NCI-H146 (cell line): ENCODE data around the gene LTV1.
"Not testable (repeated sequence)": the region's sequence is repeated elsewhere in the genome, so short reads cannot be mapped to it uniquely, and the experiment has no call there.

Source experiments
- DNase-seq: peaks from one replicate; lab custom pipeline; 2025; lab: John Stamatoyannopoulos, UW

Gene LTV1

GRCh38 chr6:143842902-143843676, at the start of gene LTV1:
TSS of gene LTV1 (plus strand) at chr6:143843338. CDS start at chr6:143843478, 140 bp downstream.
- DNase-seq: peak; percentile 99

GRCh38 chr6:143796551-143796950, 46.6 kb upstream of the LTV1 start:
- not testable (repeated sequence) for DNase-seq

- DNase-seq: not testable (repeated sequence)
These were observed 44.7 kb upstream of the LTV1 start for GRCh38 chr6:143798487-143798886.

- DNase-seq: no peak
These were observed 40.1 kb upstream of the LTV1 start for GRCh38 chr6:143802833-143803565.

GRCh38 chr6:143803769-143804568, 39.2 kb upstream of the LTV1 start:
- DNase-seq: no peak

- no peak for DNase-seq
These were observed 38.3 kb upstream of the LTV1 start for GRCh38 chr6:143804835-143805239.

- no peak for DNase-seq
These were observed 36.6 kb upstream of the LTV1 start for GRCh38 chr6:143806282-143807102.

- no peak for DNase-seq
These were observed 35.9 kb upstream of the LTV1 start for GRCh38 chr6:143807103-143807772.

GRCh38 chr6:143810745-143811144, 32.4 kb upstream of the LTV1 start:
- no peak for DNase-seq

- no peak for DNase-seq
These were observed 31.5 kb upstream of the LTV1 start for GRCh38 chr6:143811501-143812157.

GRCh38 chr6:143817621-143818020, 25.5 kb upstream of the LTV1 start:
- DNase-seq: no peak

- no peak for DNase-seq
These were observed 21.8 kb upstream of the LTV1 start for GRCh38 chr6:143821359-143821758.

GRCh38 chr6:143822584-143823024, 20.5 kb upstream of the LTV1 start:
- DNase-seq: no peak

- DNase-seq: no peak
These were observed 19.6 kb upstream of the LTV1 start for GRCh38 chr6:143823548-143823947.

GRCh38 chr6:143828572-143828971, 14.6 kb upstream of the LTV1 start:
- DNase-seq: no peak

- no peak for DNase-seq
These were observed 7.0 kb upstream of the LTV1 start for GRCh38 chr6:143836150-143836549.

GRCh38 chr6:143838395-143838794, 4.7 kb upstream of the LTV1 start:
- DNase-seq: no peak

GRCh38 chr6:143839196-143839595, 3.9 kb upstream of the LTV1 start:
- no peak for DNase-seq

- DNase-seq: no peak
These were observed 2.4 kb upstream of the LTV1 start for GRCh38 chr6:143840595-143841265.

- no peak for DNase-seq
These were observed 657 bp upstream of the LTV1 start for GRCh38 chr6:143842461-143842901.
